GM18499 (cell line): ENCODE results near the gene SLC25A5.
"Not testable (repeated sequence)": the region's sequence is repeated elsewhere in the genome, so short reads cannot be mapped to it uniquely, and the experiment has no call there.

Source experiments
- ATAC-seq: cut with Tn5 transposase; IDR thresholded peaks from one replicate; pipeline ENCODE4 v1.9.1; 2021; ENCODE audit warnings: moderate number of reproducible peaks; ENCODE audit not compliant: insufficient read depth, unreplicated experiment

Gene SLC25A5

GRCh38 chrX:119502727-119503483 lies 34.7 kb downstream of the SLC25A5 start:
- no peak for ATAC-seq

- no peak for ATAC-seq
Observed at GRCh38 chrX:119503484-119503861, 35.2 kb downstream of the SLC25A5 start.

GRCh38 chrX:119505145-119505544 lies 36.9 kb downstream of the SLC25A5 start:
- not testable (repeated sequence) for ATAC-seq

GRCh38 chrX:119505945-119506344 lies 37.7 kb downstream of the SLC25A5 start:
- no peak for ATAC-seq

GRCh38 chrX:119507206-119507605 lies 39.0 kb downstream of the SLC25A5 start:
- no peak for ATAC-seq

GRCh38 chrX:119512146-119512800 lies 44.0 kb downstream of the SLC25A5 start:
- ATAC-seq: no peak

GRCh38 chrX:119516157-119516702 lies 48.0 kb downstream of the SLC25A5 start:
- no peak for ATAC-seq

GRCh38 chrX:119518371-119518770 lies 50.1 kb downstream of the SLC25A5 start:
- no peak for ATAC-seq
